GM23338 (cell line): Measurements from ENCODE around the gene KCTD15. TPM values are rescaled to one million over a fixed set of nuclear protein-coding genes. Genes with fewer than 3 reads are reported as not detected.

ENCODE experiments used
- ATAC-seq: fragments of 200-7000 bp; cut with Tn5 transposase; 3 replicates; pipeline ENCODE4 v1.9.1; 2020
- DNase-seq: peaks from one replicate; pipeline ENCODE4 v3.0.0-alpha.2; 2015; ENCODE audit warnings: low spot score
- H2AFZ ChIP-seq: fragments of 200-600 bp; sonication (generic); 2 replicates; pipeline ENCODE4 v1.8.0; 2016; ENCODE audit warnings: antibody characterized with exemption, mild to moderate bottlenecking, moderate library complexity
- H3F3A ChIP-seq: fragments of 200-600 bp; sonication (generic); replicated peaks from 2 replicates; pipeline ENCODE4 v1.8.0; 2017; ENCODE audit warnings: antibody characterized with exemption, mixed run types, low read depth
- H3K27ac ChIP-seq: fragments of 200-600 bp; sonication (generic); 2 replicates; pipeline ENCODE4 v1.6.1; 2016; ENCODE audit warnings: low read depth
- H3K27me3 ChIP-seq: fragments of 200-600 bp; sonication (generic); 2 replicates; pipeline ENCODE4 v1.8.0; 2016; ENCODE audit warnings: mild to moderate bottlenecking, mixed run types, moderate library complexity; ENCODE audit not compliant: insufficient read depth
- H3K36me3 ChIP-seq: fragments of 200-600 bp; sonication (generic); 2 replicates; pipeline ENCODE4 v1.8.0; 2016; ENCODE audit warnings: mild to moderate bottlenecking; ENCODE audit not compliant: insufficient read depth
- H3K4me1 ChIP-seq: fragments of 200-600 bp; sonication (generic); 2 replicates; pipeline ENCODE4 v1.8.0; 2016; ENCODE audit warnings: mild to moderate bottlenecking, moderate library complexity; ENCODE audit not compliant: insufficient read depth
- H3K4me2 ChIP-seq: fragments of 200-600 bp; sonication (generic); 2 replicates; pipeline ENCODE4 v1.7.1; 2017; ENCODE audit warnings: mixed run types
- H3K4me3 ChIP-seq: fragments of 200-600 bp; sonication (generic); 2 replicates; pipeline ENCODE4 v1.6.1; 2016; ENCODE audit warnings: mixed run types
- H3K79me2 ChIP-seq: fragments of 200-600 bp; sonication (generic); replicated peaks from 2 replicates; pipeline ENCODE4 v1.8.0; 2017; ENCODE audit warnings: mild to moderate bottlenecking; ENCODE audit not compliant: insufficient read depth
- H3K9me2 ChIP-seq: fragments of 200-600 bp; sonication (generic); 2 replicates; pipeline ENCODE4 v1.8.0; 2017; ENCODE audit not compliant: insufficient read depth
- H4K20me1 ChIP-seq: fragments of 200-600 bp; sonication (generic); replicated peaks from 2 replicates; pipeline ENCODE4 v1.8.0; 2017; ENCODE audit warnings: mild to moderate bottlenecking; ENCODE audit not compliant: insufficient read depth
- H3K27ac Mint-ChIP-seq: 2 replicates; pipeline ENCODE4 v1.8.0; 2020; ENCODE audit warnings: inconsistent platforms, mild to moderate bottlenecking, moderate library complexity, mixed read lengths
- H3K27me3 Mint-ChIP-seq: 3 replicates; pipeline ENCODE4 v1.8.0; 2022; ENCODE audit warnings: low read depth, mild to moderate bottlenecking, moderate library complexity, mixed read lengths, inconsistent platforms; ENCODE audit not compliant: insufficient read depth, poor library complexity
- H3K36me3 Mint-ChIP-seq: 3 replicates; pipeline ENCODE4 v1.8.0; 2021; ENCODE audit warnings: low read depth, mild to moderate bottlenecking, inconsistent platforms, moderate library complexity, mixed read lengths
- H3K4me1 Mint-ChIP-seq: 3 replicates; pipeline ENCODE4 v1.8.0; 2020; ENCODE audit warnings: mild to moderate bottlenecking, inconsistent platforms, mixed read lengths
- H3K4me3 Mint-ChIP-seq: 3 replicates; pipeline ENCODE4 v1.8.0; 2021; ENCODE audit warnings: moderate library complexity, mild to moderate bottlenecking, inconsistent platforms, mixed read lengths
- H3K9me3 Mint-ChIP-seq: 3 replicates; pipeline ENCODE4 v1.8.0; 2020; ENCODE audit warnings: moderate library complexity, mild to moderate bottlenecking, inconsistent platforms, mixed read lengths
- CREB1 ChIP-seq: fragments of 250-450 bp; sonication (Bioruptor Pico); IDR thresholded peaks from 2 replicates; pipeline ENCODE4 v1.5.0; 2020; ENCODE audit warnings: low read depth, mild to moderate bottlenecking, moderate library complexity
- NANOG ChIP-seq: IDR thresholded peaks from 2 replicates; pipeline ENCODE4 v1.6.1; 2016; ENCODE audit warnings: antibody characterized with exemption, borderline replicate concordance
- POLR2AphosphoS5 ChIP-seq: IDR thresholded peaks from 2 replicates; pipeline ENCODE4 v1.6.1; 2016; ENCODE audit warnings: antibody characterized with exemption, low read depth
- STAT1 ChIP-seq: IDR thresholded peaks from one replicate; pipeline ENCODE4 v1.6.1; 2016; ENCODE audit warnings: antibody characterized with exemption; ENCODE audit not compliant: unreplicated experiment
- ZNF331 ChIP-seq: fragments of 250-450 bp; sonication (Bioruptor Pico); IDR thresholded peaks from 2 replicates; pipeline ENCODE4 v1.5.0; 2020; ENCODE audit warnings: low read depth, mild to moderate bottlenecking, moderate library complexity
- polyA plus RNA-seq: library from polyadenylated mRNA; unstranded; fragments of >200 nt; fragmentation: Nextera tagmentation; extraction: Ambion mirVana; gene quantifications from 2 replicates; pipeline ENCODE4 v1.2.1, GENCODE V29; 2016
- total RNA-seq: library from RNA; depleted of rRNA; stranded (reverse); fragments of >200 nt; shearing (Covaris generic); gene quantifications from 2 replicates; pipeline ENCODE4 v1.2.3, GENCODE V29; 2014
- TF ChIP-seq, protein P1 (sequence below), 2 experiments: fragments of 200-600 bp in 1 of 2; sonication (generic) in 1 of 2; conservative IDR thresholded peaks; 2 replicates each; pipeline versions ENCODE4 v1.5.1 to v1.6.1; 2016 to 2017; ENCODE audit warnings: antibody characterized with exemption in 2 of 2, low read depth in 2 of 2, mild to moderate bottlenecking in 2 of 2, moderate library complexity in 1 of 2
- TF ChIP-seq, protein P2 (sequence below): fragments of 250-450 bp; sonication (Bioruptor Pico); IDR thresholded peaks from 2 replicates; pipeline ENCODE4 v1.5.0; 2020; ENCODE audit warnings: mild to moderate bottlenecking, moderate library complexity
- TF ChIP-seq, protein P3 (sequence below): IDR thresholded peaks from 2 replicates; pipeline ENCODE4 v1.6.1; 2016; ENCODE audit warnings: antibody characterized with exemption
- TF ChIP-seq, protein P4 (sequence below): IDR thresholded peaks from one replicate; pipeline ENCODE4 v1.6.1; 2018; ENCODE audit warnings: antibody characterized with exemption; ENCODE audit not compliant: unreplicated experiment

KCTD15 gene
- total and polyA plus RNA-seq, 2 experiments from 2014 or later: 5.1 to 60.1 TPM

- no peaks in the 10 kb centered on the region for H3K9me2 ChIP-seq
- TF ChIP-seq ZNF331 (CRISPR knock-in tag) (no peak), STAT1 (no peak), NANOG (no peak), CREB1 (CRISPR knock-in tag) (no peak), POLR2AphosphoS5 (no peak)
- TF ChIP-seq, protein P1, sequence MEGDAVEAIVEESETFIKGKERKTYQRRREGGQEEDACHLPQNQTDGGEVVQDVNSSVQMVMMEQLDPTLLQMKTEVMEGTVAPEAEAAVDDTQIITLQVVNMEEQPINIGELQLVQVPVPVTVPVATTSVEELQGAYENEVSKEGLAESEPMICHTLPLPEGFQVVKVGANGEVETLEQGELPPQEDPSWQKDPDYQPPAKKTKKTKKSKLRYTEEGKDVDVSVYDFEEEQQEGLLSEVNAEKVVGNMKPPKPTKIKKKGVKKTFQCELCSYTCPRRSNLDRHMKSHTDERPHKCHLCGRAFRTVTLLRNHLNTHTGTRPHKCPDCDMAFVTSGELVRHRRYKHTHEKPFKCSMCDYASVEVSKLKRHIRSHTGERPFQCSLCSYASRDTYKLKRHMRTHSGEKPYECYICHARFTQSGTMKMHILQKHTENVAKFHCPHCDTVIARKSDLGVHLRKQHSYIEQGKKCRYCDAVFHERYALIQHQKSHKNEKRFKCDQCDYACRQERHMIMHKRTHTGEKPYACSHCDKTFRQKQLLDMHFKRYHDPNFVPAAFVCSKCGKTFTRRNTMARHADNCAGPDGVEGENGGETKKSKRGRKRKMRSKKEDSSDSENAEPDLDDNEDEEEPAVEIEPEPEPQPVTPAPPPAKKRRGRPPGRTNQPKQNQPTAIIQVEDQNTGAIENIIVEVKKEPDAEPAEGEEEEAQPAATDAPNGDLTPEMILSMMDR (conservative IDR thresholded peaks at IDR 0.05; ENCODE audit: low read depth in 2 of 2): no peak
- DNase-seq (no peak), ATAC-seq (no peak)
- no peaks in the 10 kb centered on the region for H3K27me3 ChIP-seq
- Mint-ChIP-seq H3K36me3 (no peaks in the 10 kb centered on the region), H3K27ac (no peak overlapping the region), H3K4me1 (peaks cover 11% of the 10 kb centered on the region), H3K27me3 (peaks cover 7% of the 10 kb centered on the region), H3K4me3 (no peak overlapping the region), H3K9me3 (no peaks in the 10 kb centered on the region)
- no peak overlapping the region for H3K27ac ChIP-seq
- peaks cover 7% of the 10 kb centered on the region; the same call in 1 of the 2 replicates for H3K4me1 ChIP-seq
- no peaks in the 10 kb centered on the region for H3K79me2 ChIP-seq
- no peaks in the 10 kb centered on the region for H3F3A ChIP-seq
- no peaks in the 10 kb centered on the region for H3K36me3 ChIP-seq
- H2AFZ ChIP-seq: no peak overlapping the region
- no peak overlapping the region for H3K4me3 ChIP-seq
- H4K20me1 ChIP-seq: peaks cover 4% of the 10 kb centered on the region; the same call in 1 of the 2 replicates
- no peak overlapping the region for H3K4me2 ChIP-seq
These were observed 30.0 kb upstream of the KCTD15 start for GRCh38 chr19:33766623-33767022.

- Histone ChIP-seq H3K36me3 (no peaks in the 10 kb centered on the region), H2AFZ (no peak overlapping the region), H3K9me2 (no peaks in the 10 kb centered on the region), H3K79me2 (no peaks in the 10 kb centered on the region), H3K4me3 (no peak overlapping the region), H4K20me1 (peaks cover 4% of the 10 kb centered on the region; the same call in 1 of the 2 replicates), H3K4me1 (peaks cover 7% of the 10 kb centered on the region; the same call in 1 of the 2 replicates), H3K27me3 (no peaks in the 10 kb centered on the region), H3K27ac (no peak overlapping the region), H3K4me2 (no peak overlapping the region), H3F3A (no peaks in the 10 kb centered on the region)
- Mint-ChIP-seq H3K4me3 (no peak overlapping the region), H3K9me3 (no peaks in the 10 kb centered on the region), H3K4me1 (peaks cover 9% of the 10 kb centered on the region), H3K36me3 (peaks cover 6% of the 10 kb centered on the region; the same call in 1 of the 3 replicates), H3K27me3 (peaks cover 7% of the 10 kb centered on the region), H3K27ac (no peak overlapping the region)
- DNase-seq (peak; percentile 92), ATAC-seq (peak; percentile 86)
- TF ChIP-seq, protein P2, sequence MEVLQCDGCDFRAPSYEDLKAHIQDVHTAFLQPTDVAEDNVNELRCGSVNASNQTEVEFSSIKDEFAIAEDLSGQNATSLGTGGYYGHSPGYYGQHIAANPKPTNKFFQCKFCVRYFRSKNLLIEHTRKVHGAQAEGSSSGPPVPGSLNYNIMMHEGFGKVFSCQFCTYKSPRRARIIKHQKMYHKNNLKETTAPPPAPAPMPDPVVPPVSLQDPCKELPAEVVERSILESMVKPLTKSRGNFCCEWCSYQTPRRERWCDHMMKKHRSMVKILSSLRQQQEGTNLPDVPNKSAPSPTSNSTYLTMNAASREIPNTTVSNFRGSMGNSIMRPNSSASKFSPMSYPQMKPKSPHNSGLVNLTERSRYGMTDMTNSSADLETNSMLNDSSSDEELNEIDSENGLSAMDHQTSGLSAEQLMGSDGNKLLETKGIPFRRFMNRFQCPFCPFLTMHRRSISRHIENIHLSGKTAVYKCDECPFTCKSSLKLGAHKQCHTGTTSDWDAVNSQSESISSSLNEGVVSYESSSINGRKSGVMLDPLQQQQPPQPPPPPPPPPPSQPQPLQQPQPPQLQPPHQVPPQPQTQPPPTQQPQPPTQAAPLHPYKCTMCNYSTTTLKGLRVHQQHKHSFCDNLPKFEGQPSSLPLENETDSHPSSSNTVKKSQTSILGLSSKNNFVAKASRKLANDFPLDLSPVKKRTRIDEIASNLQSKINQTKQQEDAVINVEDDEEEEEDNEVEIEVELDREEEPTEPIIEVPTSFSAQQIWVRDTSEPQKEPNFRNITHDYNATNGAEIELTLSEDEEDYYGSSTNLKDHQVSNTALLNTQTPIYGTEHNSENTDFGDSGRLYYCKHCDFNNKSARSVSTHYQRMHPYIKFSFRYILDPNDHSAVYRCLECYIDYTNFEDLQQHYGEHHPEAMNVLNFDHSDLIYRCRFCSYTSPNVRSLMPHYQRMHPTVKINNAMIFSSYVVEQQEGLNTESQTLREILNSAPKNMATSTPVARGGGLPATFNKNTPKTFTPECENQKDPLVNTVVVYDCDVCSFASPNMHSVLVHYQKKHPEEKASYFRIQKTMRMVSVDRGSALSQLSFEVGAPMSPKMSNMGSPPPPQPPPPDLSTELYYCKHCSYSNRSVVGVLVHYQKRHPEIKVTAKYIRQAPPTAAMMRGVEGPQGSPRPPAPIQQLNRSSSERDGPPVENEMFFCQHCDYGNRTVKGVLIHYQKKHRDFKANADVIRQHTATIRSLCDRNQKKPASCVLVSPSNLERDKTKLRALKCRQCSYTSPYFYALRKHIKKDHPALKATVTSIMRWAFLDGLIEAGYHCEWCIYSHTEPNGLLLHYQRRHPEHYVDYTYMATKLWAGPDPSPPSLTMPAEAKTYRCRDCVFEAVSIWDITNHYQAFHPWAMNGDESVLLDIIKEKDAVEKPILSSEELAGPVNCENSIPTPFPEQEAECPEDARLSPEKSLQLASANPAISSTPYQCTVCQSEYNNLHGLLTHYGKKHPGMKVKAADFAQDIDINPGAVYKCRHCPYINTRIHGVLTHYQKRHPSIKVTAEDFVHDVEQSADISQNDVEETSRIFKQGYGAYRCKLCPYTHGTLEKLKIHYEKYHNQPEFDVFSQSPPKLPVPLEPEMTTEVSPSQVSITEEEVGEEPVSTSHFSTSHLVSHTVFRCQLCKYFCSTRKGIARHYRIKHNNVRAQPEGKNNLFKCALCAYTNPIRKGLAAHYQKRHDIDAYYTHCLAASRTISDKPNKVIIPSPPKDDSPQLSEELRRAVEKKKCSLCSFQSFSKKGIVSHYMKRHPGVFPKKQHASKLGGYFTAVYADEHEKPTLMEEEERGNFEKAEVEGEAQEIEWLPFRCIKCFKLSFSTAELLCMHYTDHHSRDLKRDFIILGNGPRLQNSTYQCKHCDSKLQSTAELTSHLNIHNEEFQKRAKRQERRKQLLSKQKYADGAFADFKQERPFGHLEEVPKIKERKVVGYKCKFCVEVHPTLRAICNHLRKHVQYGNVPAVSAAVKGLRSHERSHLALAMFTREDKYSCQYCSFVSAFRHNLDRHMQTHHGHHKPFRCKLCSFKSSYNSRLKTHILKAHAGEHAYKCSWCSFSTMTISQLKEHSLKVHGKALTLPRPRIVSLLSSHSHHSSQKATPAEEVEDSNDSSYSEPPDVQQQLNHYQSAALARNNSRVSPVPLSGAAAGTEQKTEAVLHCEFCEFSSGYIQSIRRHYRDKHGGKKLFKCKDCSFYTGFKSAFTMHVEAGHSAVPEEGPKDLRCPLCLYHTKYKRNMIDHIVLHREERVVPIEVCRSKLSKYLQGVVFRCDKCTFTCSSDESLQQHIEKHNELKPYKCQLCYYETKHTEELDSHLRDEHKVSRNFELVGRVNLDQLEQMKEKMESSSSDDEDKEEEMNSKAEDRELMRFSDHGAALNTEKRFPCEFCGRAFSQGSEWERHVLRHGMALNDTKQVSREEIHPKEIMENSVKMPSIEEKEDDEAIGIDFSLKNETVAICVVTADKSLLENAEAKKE (CRISPR knock-in tag): no peak
- TF ChIP-seq, protein P3, sequence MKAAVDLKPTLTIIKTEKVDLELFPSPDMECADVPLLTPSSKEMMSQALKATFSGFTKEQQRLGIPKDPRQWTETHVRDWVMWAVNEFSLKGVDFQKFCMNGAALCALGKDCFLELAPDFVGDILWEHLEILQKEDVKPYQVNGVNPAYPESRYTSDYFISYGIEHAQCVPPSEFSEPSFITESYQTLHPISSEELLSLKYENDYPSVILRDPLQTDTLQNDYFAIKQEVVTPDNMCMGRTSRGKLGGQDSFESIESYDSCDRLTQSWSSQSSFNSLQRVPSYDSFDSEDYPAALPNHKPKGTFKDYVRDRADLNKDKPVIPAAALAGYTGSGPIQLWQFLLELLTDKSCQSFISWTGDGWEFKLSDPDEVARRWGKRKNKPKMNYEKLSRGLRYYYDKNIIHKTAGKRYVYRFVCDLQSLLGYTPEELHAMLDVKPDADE: no peak
- TF ChIP-seq, protein P4, sequence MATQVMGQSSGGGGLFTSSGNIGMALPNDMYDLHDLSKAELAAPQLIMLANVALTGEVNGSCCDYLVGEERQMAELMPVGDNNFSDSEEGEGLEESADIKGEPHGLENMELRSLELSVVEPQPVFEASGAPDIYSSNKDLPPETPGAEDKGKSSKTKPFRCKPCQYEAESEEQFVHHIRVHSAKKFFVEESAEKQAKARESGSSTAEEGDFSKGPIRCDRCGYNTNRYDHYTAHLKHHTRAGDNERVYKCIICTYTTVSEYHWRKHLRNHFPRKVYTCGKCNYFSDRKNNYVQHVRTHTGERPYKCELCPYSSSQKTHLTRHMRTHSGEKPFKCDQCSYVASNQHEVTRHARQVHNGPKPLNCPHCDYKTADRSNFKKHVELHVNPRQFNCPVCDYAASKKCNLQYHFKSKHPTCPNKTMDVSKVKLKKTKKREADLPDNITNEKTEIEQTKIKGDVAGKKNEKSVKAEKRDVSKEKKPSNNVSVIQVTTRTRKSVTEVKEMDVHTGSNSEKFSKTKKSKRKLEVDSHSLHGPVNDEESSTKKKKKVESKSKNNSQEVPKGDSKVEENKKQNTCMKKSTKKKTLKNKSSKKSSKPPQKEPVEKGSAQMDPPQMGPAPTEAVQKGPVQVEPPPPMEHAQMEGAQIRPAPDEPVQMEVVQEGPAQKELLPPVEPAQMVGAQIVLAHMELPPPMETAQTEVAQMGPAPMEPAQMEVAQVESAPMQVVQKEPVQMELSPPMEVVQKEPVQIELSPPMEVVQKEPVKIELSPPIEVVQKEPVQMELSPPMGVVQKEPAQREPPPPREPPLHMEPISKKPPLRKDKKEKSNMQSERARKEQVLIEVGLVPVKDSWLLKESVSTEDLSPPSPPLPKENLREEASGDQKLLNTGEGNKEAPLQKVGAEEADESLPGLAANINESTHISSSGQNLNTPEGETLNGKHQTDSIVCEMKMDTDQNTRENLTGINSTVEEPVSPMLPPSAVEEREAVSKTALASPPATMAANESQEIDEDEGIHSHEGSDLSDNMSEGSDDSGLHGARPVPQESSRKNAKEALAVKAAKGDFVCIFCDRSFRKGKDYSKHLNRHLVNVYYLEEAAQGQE: peak; percentile 92
These were observed 28.7 kb upstream of the KCTD15 start for GRCh38 chr19:33767898-33768413.
